GM12878 (cell line): ENCODE measurements around the gene PTPRN2.

Experiments
- CTCF ChIP-seq, 3 experiments: IDR thresholded peaks in 2 of 3; conservative IDR thresholded peaks in 1 of 3; 2 replicates each; pipeline ENCODE4 v1.5.1; 2011; ENCODE audit warnings: low read depth in 3 of 3, low read length in 3 of 3, mild to moderate bottlenecking in 3 of 3, control low read depth in 2 of 3, moderate library complexity in 2 of 3, inconsistent platforms in 1 of 3, mixed read lengths in 1 of 3; ENCODE audit not compliant: control insufficient read depth in 2 of 3, insufficient read depth in 1 of 3; ENCODE audit errors: extremely low read depth in 1 of 3
- JUND ChIP-seq: IDR thresholded peaks from 2 replicates; pipeline ENCODE4 v1.6.1; 2012; ENCODE audit warnings: low read depth, mild to moderate bottlenecking, low read length, improper control_type of control experiment, moderate library complexity

GRCh38 chr7:157569967-157570366, 1017.7 kb downstream of the PTPRN2 start:
- no peak for TF ChIP-seq JUND
- TF ChIP-seq CTCF (IDR thresholded peaks at IDR 0.05 in 2 of 3, conservative IDR thresholded peaks at IDR 0.05 in 1 of 3; ENCODE audit: control insufficient read depth in 2 of 3, extremely low read depth in 1 of 3, insufficient read depth in 1 of 3, low read depth in 3 of 3, low read length in 3 of 3): no peak
